ENCODE measurements around the gene NACAD. TPM values are rescaled to one million over a fixed set of nuclear protein-coding genes. Genes with fewer than 3 reads are reported as not detected.

NACAD gene
- total RNA-seq, 1 donor from 2014 or later: 21.6 TPM

DNA sequence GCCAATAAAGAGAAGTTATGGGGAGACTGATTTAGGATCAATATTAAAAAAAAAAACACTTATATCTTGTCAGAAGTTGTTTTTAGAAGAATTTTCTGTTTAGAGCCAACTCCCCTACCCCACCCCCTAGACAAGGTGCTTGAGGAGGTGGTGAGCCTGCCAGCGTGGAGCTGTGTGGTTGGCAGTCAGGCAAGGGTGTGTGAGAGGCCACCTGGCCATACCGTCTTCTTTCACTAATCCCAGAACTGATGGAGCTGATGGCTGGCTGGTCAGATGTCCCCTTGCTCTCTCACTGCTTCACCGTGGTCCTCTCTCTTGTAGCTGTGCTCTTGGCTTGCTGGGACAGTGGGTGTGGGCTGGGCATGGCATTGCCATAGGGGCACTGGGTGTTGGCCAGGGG is 34.3 kb downstream of the NACAD start:
- H3K4me1 Mint-ChIP-seq (ENCODE audit: low read depth, unreplicated experiment): no peaks in the 10 kb centered on the region
- Histone ChIP-seq H3K4me3 (ENCODE audit: insufficient read depth, low read depth, low read length) (no peak overlapping the region), H3K27me3 (ENCODE audit: insufficient read depth, low read length) (no peaks in the 10 kb centered on the region), H2AFZ (ENCODE audit: low read depth, low read length) (no peak overlapping the region), H4K20me1 (ENCODE audit: insufficient read depth, low read length) (peaks cover 57% of the 10 kb centered on the region), H3K9ac (ENCODE audit: low read length) (no peak overlapping the region), H3K36me3 (ENCODE audit: insufficient read depth, low read length) (peaks cover 2% of the 10 kb centered on the region), H3K27ac (ENCODE audit: low read depth, low read length) (no peak overlapping the region), H3K4me2 (ENCODE audit: low read length) (no peak overlapping the region), H3K9me3 (ENCODE audit: insufficient read depth, low read depth, low read length) (no peaks in the 10 kb centered on the region), H3K4me1 (ENCODE audit: insufficient read depth, low read length) (no peaks in the 10 kb centered on the region), H3K79me2 (ENCODE audit: insufficient read depth, low read length) (peaks cover 43% of the 10 kb centered on the region)
- FAIRE-seq: no peak
- H3K27me3 Mint-ChIP-seq (ENCODE audit: low read depth, unreplicated experiment): no peaks in the 10 kb centered on the region
- H3K27ac Mint-ChIP-seq (ENCODE audit: unreplicated experiment): no peak overlapping the region
- no peak overlapping the region for H3K4me3 Mint-ChIP-seq (ENCODE audit: unreplicated experiment)
- H3K9me3 Mint-ChIP-seq (ENCODE audit: unreplicated experiment): no peaks in the 10 kb centered on the region
- DNase-seq (ENCODE audit: low read depth): no peak
- H3K36me3 Mint-ChIP-seq (ENCODE audit: low read depth, unreplicated experiment): peaks cover 16% of the 10 kb centered on the region
- TF ChIP-seq EZH2 (IDR thresholded peaks at IDR 0.05; ENCODE audit: insufficient read depth, low read length): no peak
- TF ChIP-seq, protein P1, sequence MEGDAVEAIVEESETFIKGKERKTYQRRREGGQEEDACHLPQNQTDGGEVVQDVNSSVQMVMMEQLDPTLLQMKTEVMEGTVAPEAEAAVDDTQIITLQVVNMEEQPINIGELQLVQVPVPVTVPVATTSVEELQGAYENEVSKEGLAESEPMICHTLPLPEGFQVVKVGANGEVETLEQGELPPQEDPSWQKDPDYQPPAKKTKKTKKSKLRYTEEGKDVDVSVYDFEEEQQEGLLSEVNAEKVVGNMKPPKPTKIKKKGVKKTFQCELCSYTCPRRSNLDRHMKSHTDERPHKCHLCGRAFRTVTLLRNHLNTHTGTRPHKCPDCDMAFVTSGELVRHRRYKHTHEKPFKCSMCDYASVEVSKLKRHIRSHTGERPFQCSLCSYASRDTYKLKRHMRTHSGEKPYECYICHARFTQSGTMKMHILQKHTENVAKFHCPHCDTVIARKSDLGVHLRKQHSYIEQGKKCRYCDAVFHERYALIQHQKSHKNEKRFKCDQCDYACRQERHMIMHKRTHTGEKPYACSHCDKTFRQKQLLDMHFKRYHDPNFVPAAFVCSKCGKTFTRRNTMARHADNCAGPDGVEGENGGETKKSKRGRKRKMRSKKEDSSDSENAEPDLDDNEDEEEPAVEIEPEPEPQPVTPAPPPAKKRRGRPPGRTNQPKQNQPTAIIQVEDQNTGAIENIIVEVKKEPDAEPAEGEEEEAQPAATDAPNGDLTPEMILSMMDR (IDR thresholded peaks at IDR 0.05; ENCODE audit: insufficient read depth, low read depth, low read length): no peak

DNA sequence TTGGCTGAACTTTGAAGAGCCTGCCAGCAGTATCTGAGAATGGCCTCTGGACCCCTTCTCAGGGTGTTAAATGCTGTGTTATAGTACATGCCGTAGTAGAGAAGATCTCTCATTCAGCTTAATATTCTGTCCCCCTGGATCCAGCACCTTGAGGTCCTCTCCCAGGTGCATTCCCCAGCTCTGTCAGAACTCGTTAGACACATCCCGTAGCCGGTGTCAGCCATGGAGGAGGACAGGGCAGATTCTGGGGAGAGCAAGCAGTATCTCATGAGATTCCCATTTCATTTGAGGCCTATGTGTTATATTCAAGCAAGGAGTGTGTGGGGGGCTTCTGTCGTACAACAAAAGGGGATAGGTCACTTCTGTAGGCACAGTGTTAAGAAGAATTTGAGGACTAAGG is 34.8 kb downstream of the NACAD start:
- Histone ChIP-seq H3K4me2 (ENCODE audit: low read length) (no peak overlapping the region), H3K27ac (ENCODE audit: low read depth, low read length) (no peak overlapping the region), H4K20me1 (ENCODE audit: insufficient read depth, low read length) (peaks cover 56% of the 10 kb centered on the region), H3K9me3 (ENCODE audit: insufficient read depth, low read depth, low read length) (no peaks in the 10 kb centered on the region), H3K9ac (ENCODE audit: low read length) (no peak overlapping the region), H3K79me2 (ENCODE audit: insufficient read depth, low read length) (peaks cover 40% of the 10 kb centered on the region), H3K27me3 (ENCODE audit: insufficient read depth, low read length) (no peaks in the 10 kb centered on the region), H2AFZ (ENCODE audit: low read depth, low read length) (no peak overlapping the region), H3K36me3 (ENCODE audit: insufficient read depth, low read length) (peaks cover 4% of the 10 kb centered on the region), H3K4me1 (ENCODE audit: insufficient read depth, low read length) (no peaks in the 10 kb centered on the region), H3K4me3 (ENCODE audit: insufficient read depth, low read depth, low read length) (no peak overlapping the region)
- H3K27ac Mint-ChIP-seq (ENCODE audit: unreplicated experiment): no peak overlapping the region
- no peaks in the 10 kb centered on the region for H3K9me3 Mint-ChIP-seq (ENCODE audit: unreplicated experiment)
- peaks cover 16% of the 10 kb centered on the region for H3K36me3 Mint-ChIP-seq (ENCODE audit: low read depth, unreplicated experiment)
- DNase-seq (ENCODE audit: low read depth) (no peak), FAIRE-seq (no peak)
- H3K4me3 Mint-ChIP-seq (ENCODE audit: unreplicated experiment): no peak overlapping the region
- no peaks in the 10 kb centered on the region for H3K27me3 Mint-ChIP-seq (ENCODE audit: low read depth, unreplicated experiment)
- no peak for TF ChIP-seq EZH2 (IDR thresholded peaks at IDR 0.05; ENCODE audit: insufficient read depth, low read length)
- TF ChIP-seq, protein P1 (IDR thresholded peaks at IDR 0.05; ENCODE audit: insufficient read depth, low read depth, low read length): no peak
- no peaks in the 10 kb centered on the region for H3K4me1 Mint-ChIP-seq (ENCODE audit: low read depth, unreplicated experiment)

DNA sequence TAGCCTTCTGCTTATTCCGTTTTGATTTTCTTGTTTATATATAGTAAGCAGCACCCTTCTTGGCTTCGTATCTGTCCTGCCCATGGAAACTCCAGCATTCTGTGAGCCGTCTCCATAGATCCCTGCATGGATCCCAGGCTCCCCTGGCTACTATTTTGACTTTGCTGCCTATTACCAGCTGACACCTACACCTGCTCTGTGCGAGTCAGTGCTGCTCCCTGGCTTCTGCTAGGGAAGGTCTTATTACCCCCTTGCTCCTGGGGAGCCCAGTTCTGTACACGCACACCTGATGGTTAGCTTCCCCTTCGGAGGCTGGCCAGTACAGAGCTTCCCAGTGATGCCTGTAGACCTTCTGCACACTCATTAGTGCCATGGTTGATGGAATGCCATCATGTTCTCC is 35.4 kb downstream of the NACAD start:
- Histone ChIP-seq H2AFZ (ENCODE audit: low read depth, low read length) (no peak overlapping the region), H3K4me2 (ENCODE audit: low read length) (no peak overlapping the region), H3K4me3 (ENCODE audit: insufficient read depth, low read depth, low read length) (no peak overlapping the region), H3K79me2 (ENCODE audit: insufficient read depth, low read length) (peaks cover 39% of the 10 kb centered on the region), H3K9me3 (ENCODE audit: insufficient read depth, low read depth, low read length) (no peaks in the 10 kb centered on the region), H3K27me3 (ENCODE audit: insufficient read depth, low read length) (no peaks in the 10 kb centered on the region), H3K27ac (ENCODE audit: low read depth, low read length) (no peak overlapping the region), H3K36me3 (ENCODE audit: insufficient read depth, low read length) (peaks cover 4% of the 10 kb centered on the region), H4K20me1 (ENCODE audit: insufficient read depth, low read length) (peaks cover 58% of the 10 kb centered on the region), H3K9ac (ENCODE audit: low read length) (no peak overlapping the region), H3K4me1 (ENCODE audit: insufficient read depth, low read length) (no peaks in the 10 kb centered on the region)
- no peak for DNase-seq (ENCODE audit: low read depth)
- no peak for FAIRE-seq
- peaks cover 16% of the 10 kb centered on the region for H3K36me3 Mint-ChIP-seq (ENCODE audit: low read depth, unreplicated experiment)
- no peaks in the 10 kb centered on the region for H3K9me3 Mint-ChIP-seq (ENCODE audit: unreplicated experiment)
- H3K27ac Mint-ChIP-seq (ENCODE audit: unreplicated experiment): no peak overlapping the region
- no peaks in the 10 kb centered on the region for H3K4me1 Mint-ChIP-seq (ENCODE audit: low read depth, unreplicated experiment)
- H3K4me3 Mint-ChIP-seq (ENCODE audit: unreplicated experiment): no peak overlapping the region
- no peak for TF ChIP-seq EZH2 (IDR thresholded peaks at IDR 0.05; ENCODE audit: insufficient read depth, low read length)
- TF ChIP-seq, protein P1 (IDR thresholded peaks at IDR 0.05; ENCODE audit: insufficient read depth, low read depth, low read length): no peak
- H3K27me3 Mint-ChIP-seq (ENCODE audit: low read depth, unreplicated experiment): no peaks in the 10 kb centered on the region

Data from astrocyte (in vitro differentiated cells and primary cell).